Measurements from ENCODE around the gene ZP2.

DNA sequence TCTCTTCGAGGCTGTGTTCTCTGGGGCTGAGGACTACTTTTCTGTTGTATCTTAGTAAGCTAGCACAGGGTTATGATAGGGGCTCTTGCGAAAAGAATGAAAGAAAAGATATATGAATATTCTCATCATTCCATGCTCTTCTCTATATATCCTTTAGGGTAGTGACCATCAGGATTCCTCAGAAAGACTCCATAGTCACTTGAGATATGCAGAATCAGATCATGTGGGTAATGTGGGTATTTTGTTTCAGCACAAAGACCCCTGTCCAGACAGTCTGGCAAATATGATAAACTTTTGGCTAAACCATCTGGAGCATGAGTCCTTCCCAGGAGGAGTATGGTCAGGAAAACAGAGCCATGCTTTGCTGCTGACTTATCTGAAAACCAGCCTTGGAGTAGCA lies 45.3 kb upstream of the ZP2 start:
- no peak for TF ChIP-seq POLR2A (IDR thresholded peaks at IDR 0.05)
- TF ChIP-seq, protein P1, sequence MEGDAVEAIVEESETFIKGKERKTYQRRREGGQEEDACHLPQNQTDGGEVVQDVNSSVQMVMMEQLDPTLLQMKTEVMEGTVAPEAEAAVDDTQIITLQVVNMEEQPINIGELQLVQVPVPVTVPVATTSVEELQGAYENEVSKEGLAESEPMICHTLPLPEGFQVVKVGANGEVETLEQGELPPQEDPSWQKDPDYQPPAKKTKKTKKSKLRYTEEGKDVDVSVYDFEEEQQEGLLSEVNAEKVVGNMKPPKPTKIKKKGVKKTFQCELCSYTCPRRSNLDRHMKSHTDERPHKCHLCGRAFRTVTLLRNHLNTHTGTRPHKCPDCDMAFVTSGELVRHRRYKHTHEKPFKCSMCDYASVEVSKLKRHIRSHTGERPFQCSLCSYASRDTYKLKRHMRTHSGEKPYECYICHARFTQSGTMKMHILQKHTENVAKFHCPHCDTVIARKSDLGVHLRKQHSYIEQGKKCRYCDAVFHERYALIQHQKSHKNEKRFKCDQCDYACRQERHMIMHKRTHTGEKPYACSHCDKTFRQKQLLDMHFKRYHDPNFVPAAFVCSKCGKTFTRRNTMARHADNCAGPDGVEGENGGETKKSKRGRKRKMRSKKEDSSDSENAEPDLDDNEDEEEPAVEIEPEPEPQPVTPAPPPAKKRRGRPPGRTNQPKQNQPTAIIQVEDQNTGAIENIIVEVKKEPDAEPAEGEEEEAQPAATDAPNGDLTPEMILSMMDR (IDR thresholded peaks at IDR 0.05): no peak

All from testis (tissue), 2 donors.